ENCODE measurements around the gene NEDD9. TPM values are rescaled to one million over a fixed set of nuclear protein-coding genes. Genes with fewer than 3 reads are reported as not detected.

The NEDD9 gene
- total and polyA plus RNA-seq, 2 donors (not counting 1 experiment from before 2014, with no cell fraction given), result 38.9 to 46.2 TPM

GRCh38 chr6:11237428-11237827, 5.0 kb upstream of the NEDD9 start:
- TF ChIP-seq EZH2 (IDR thresholded peaks at IDR 0.05; ENCODE audit: borderline replicate concordance, insufficient read depth, low read depth, low read length, poor library complexity, severe bottlenecking) (no peak), CTCF (IDR thresholded peaks at IDR 0.05) (no peak)
- no peaks in the 10 kb centered on the region for H3K27me3 ChIP-seq (replicated peaks in 1 of 4; ENCODE audit: control extremely low read depth in 1 of 4, control insufficient read depth in 3 of 4, insufficient read depth in 4 of 4, low read length in 3 of 4)
- ATAC-seq (ENCODE audit: low read depth) (no peak), DNase-seq (no peak)
- Mint-ChIP-seq H3K27me3 (no peaks in the 10 kb centered on the region), H3K4me1 (peaks cover 44% of the 10 kb centered on the region), H3K27ac (no peak overlapping the region), H3K4me3 (no peak overlapping the region), H3K9me3 (ENCODE audit: insufficient read depth) (no peaks in the 10 kb centered on the region)
- peaks cover 32% of the 10 kb centered on the region for H3K79me2 ChIP-seq (ENCODE audit: control insufficient read depth, insufficient read depth, low read length)
- no peaks in the 10 kb centered on the region for H4K20me1 ChIP-seq (ENCODE audit: control insufficient read depth, insufficient read depth, low read length, poor library complexity, severe bottlenecking)
- H3K4me2 ChIP-seq (replicated peaks; ENCODE audit: low read depth, low read length, poor library complexity, severe bottlenecking), result no peak overlapping the region
- POLR2A ChIA-PET, result no interaction called here
- H3K36me3 ChIP-seq (replicated peaks in 1 of 2; ENCODE audit: control extremely low read depth in 1 of 2, control insufficient read depth in 1 of 2, extremely low read depth in 1 of 2, insufficient read depth in 2 of 2, low read length in 1 of 2), result peaks cover 0 to 21% of the 10 kb centered on the region in 2 experiments
- no peak overlapping the region for H3K9ac ChIP-seq (ENCODE audit: low read length)
- no peak overlapping the region for H3K4me3 ChIP-seq (ENCODE audit: control extremely low read depth in 1 of 5, extremely low read depth in 1 of 5, insufficient read depth in 1 of 5, low read depth in 2 of 5, low read length in 4 of 5)
- CTCF ChIA-PET, result interaction anchor here (0.6 to 1.6 kb wide), 2 partner anchors 14 to 259 kb away, joined by 3 to 6 read pairs; no protein-coding TSS in a partner anchor
- H2AFZ ChIP-seq (ENCODE audit: insufficient read depth, low read depth, low read length, poor library complexity, severe bottlenecking), result no peak overlapping the region
- peaks cover 26 to 27% of the 10 kb centered on the region in 2 donors for H3K4me1 ChIP-seq (ENCODE audit: control insufficient read depth in 2 of 2, insufficient read depth in 2 of 2, low read length in 2 of 2)
- no CpG with 5 or more reads among the region's 4 CpGs for WGBS (ENCODE audit: insufficient coverage)
- no peaks in the 10 kb centered on the region for H3K9me3 ChIP-seq (ENCODE audit: control extremely low read depth in 1 of 3, control insufficient read depth in 2 of 3, insufficient read depth in 1 of 3, low read length in 2 of 3)
- H3K27ac ChIP-seq (ENCODE audit: low read length in 2 of 2), result peak overlapping the region in 1 of 2 donors; percentile 44
- intact Hi-C loops (cut with micrococcal nuclease), result no loop called here

GRCh38 chr6:11236915-11237314, 4.4 kb upstream of the NEDD9 start:
- POLR2A ChIA-PET, result no interaction called here

More at GRCh38 chr6:11236915-11237314, 4.4 kb upstream of the NEDD9 start:
- no peaks in the 10 kb centered on the region for H3K9me3 Mint-ChIP-seq (ENCODE audit: insufficient read depth)
- 95% methylated on average over 6 of the region's 6 CpGs for WGBS (ENCODE audit: insufficient coverage)
- H3K27me3 Mint-ChIP-seq, result no peaks in the 10 kb centered on the region
- H3K4me3 Mint-ChIP-seq, result peak overlapping the region; percentile 21
- peaks cover 4% of the 10 kb centered on the region for H4K20me1 ChIP-seq (ENCODE audit: control insufficient read depth, insufficient read depth, low read length, poor library complexity, severe bottlenecking)
- CTCF ChIA-PET, result no interaction called here
- peak overlapping the region; percentile 58 for H3K27ac Mint-ChIP-seq
- H3K9ac ChIP-seq (ENCODE audit: low read length), result no peak overlapping the region
- no peak for DNase-seq
- ATAC-seq (ENCODE audit: low read depth), result no peak
- H3K27ac ChIP-seq (ENCODE audit: low read length in 2 of 2), result peak overlapping the region in 1 of 2 donors; percentile 44
- no peak overlapping the region for H2AFZ ChIP-seq (ENCODE audit: insufficient read depth, low read depth, low read length, poor library complexity, severe bottlenecking)
- H3K27me3 ChIP-seq (replicated peaks in 1 of 4; ENCODE audit: control extremely low read depth in 1 of 4, control insufficient read depth in 3 of 4, insufficient read depth in 4 of 4, low read length in 3 of 4), result no peaks in the 10 kb centered on the region
- peaks cover 34% of the 10 kb centered on the region for H3K79me2 ChIP-seq (ENCODE audit: control insufficient read depth, insufficient read depth, low read length)
- H3K4me2 ChIP-seq (replicated peaks; ENCODE audit: low read depth, low read length, poor library complexity, severe bottlenecking), result peak overlapping the region; percentile 23
- H3K36me3 ChIP-seq (replicated peaks in 1 of 2; ENCODE audit: control extremely low read depth in 1 of 2, control insufficient read depth in 1 of 2, extremely low read depth in 1 of 2, insufficient read depth in 2 of 2, low read length in 1 of 2), result peaks cover 0 to 15% of the 10 kb centered on the region in 2 experiments
- H3K4me3 ChIP-seq (ENCODE audit: control extremely low read depth in 1 of 5, extremely low read depth in 1 of 5, insufficient read depth in 1 of 5, low read depth in 2 of 5, low read length in 4 of 5), result no peak overlapping the region
- intact Hi-C loops (cut with micrococcal nuclease), result no loop called here
- peaks cover 48% of the 10 kb centered on the region for H3K4me1 Mint-ChIP-seq
- peaks cover 30 to 31% of the 10 kb centered on the region in 2 donors for H3K4me1 ChIP-seq (ENCODE audit: control insufficient read depth in 2 of 2, insufficient read depth in 2 of 2, low read length in 2 of 2)
- no peak for TF ChIP-seq CTCF (IDR thresholded peaks at IDR 0.05)
- TF ChIP-seq EZH2 (IDR thresholded peaks at IDR 0.05; ENCODE audit: borderline replicate concordance, insufficient read depth, low read depth, low read length, poor library complexity, severe bottlenecking), result no peak
- H3K9me3 ChIP-seq (ENCODE audit: control extremely low read depth in 1 of 3, control insufficient read depth in 2 of 3, insufficient read depth in 1 of 3, low read length in 2 of 3), result no peaks in the 10 kb centered on the region

All from B cell (primary cell).